H9 (cell line): ENCODE results near the gene LRRK1. TPM values are rescaled to one million over a fixed set of nuclear protein-coding genes. Genes with fewer than 3 reads are reported as not detected.

Source experiments
- DNase-seq: peaks from one replicate; pipeline ENCODE4 v3.0.0-alpha.2; 2017
- H2AFZ ChIP-seq: one replicate; pipeline ENCODE4 v1.6.1; 2013; ENCODE audit warnings: mild to moderate bottlenecking, low read length, control low read depth, moderate library complexity
- H2AK5ac ChIP-seq: 2 replicates; pipeline ENCODE4 v1.6.1; 2013; ENCODE audit warnings: low read length, control low read depth, mixed read lengths; ENCODE audit not compliant: insufficient read length
- H2BK120ac ChIP-seq: one replicate; pipeline ENCODE4 v1.6.1; 2013; ENCODE audit warnings: low read depth, mild to moderate bottlenecking, low read length, control low read depth, inconsistent platforms; ENCODE audit not compliant: poor library complexity, severe bottlenecking
- H2BK12ac ChIP-seq: 2 replicates; pipeline ENCODE4 v1.6.1; 2013; ENCODE audit warnings: low read length, control low read depth, mixed read lengths, low read depth; ENCODE audit not compliant: insufficient read length
- H2BK15ac ChIP-seq: 2 replicates; pipeline ENCODE4 v1.6.1; 2013; ENCODE audit warnings: low read depth, low read length, control low read depth
- H2BK20ac ChIP-seq: one replicate; pipeline ENCODE4 v1.6.1; 2013; ENCODE audit warnings: low read depth, mild to moderate bottlenecking, low read length, control low read depth, inconsistent platforms; ENCODE audit not compliant: poor library complexity, severe bottlenecking
- H2BK5ac ChIP-seq: 2 replicates; pipeline ENCODE4 v1.6.1; 2013; ENCODE audit warnings: low read length, control low read depth, mixed read lengths; ENCODE audit not compliant: insufficient read length
- H3K14ac ChIP-seq: 2 replicates; pipeline ENCODE4 v1.6.1; 2013; ENCODE audit warnings: low read length, control low read depth; ENCODE audit not compliant: insufficient read depth
- H3K18ac ChIP-seq: 2 replicates; pipeline ENCODE4 v1.6.1; 2013; ENCODE audit warnings: low read depth, mild to moderate bottlenecking, mixed read lengths, low read length, control low read depth; ENCODE audit not compliant: insufficient read length
- H3K23ac ChIP-seq: 2 replicates; pipeline ENCODE4 v1.6.1; 2013; ENCODE audit warnings: low read length, control low read depth, mixed read lengths, low read depth; ENCODE audit not compliant: insufficient read length
- H3K23me2 ChIP-seq: 2 replicates; pipeline ENCODE4 v1.6.1; 2013; ENCODE audit warnings: low read depth, mild to moderate bottlenecking, mixed read lengths, low read length, control low read depth; ENCODE audit not compliant: insufficient read length, poor library complexity, severe bottlenecking
- H3K27ac ChIP-seq: 2 replicates; pipeline ENCODE4 v1.5.1; 2013; ENCODE audit warnings: low read length, control low read depth, mixed read lengths, low read depth; ENCODE audit not compliant: insufficient read length
- H3K27me3 ChIP-seq: 2 replicates; pipeline ENCODE4 v1.6.1; 2013; ENCODE audit warnings: low read length, control low read depth, inconsistent platforms; ENCODE audit not compliant: insufficient read depth
- H3K4ac ChIP-seq: 2 replicates; pipeline ENCODE4 v1.6.1; 2013; ENCODE audit warnings: low read depth, mild to moderate bottlenecking, control low read depth, inconsistent platforms, low read length, moderate library complexity
- H3K4me1 ChIP-seq: 2 replicates; pipeline ENCODE4 v1.6.1; 2013; ENCODE audit warnings: low read length, control low read depth, inconsistent platforms; ENCODE audit not compliant: insufficient read depth
- H3K4me2 ChIP-seq: 2 replicates; pipeline ENCODE4 v1.6.1; 2013; ENCODE audit warnings: low read length, control low read depth, mixed read lengths; ENCODE audit not compliant: insufficient read length, insufficient read depth
- H3K56ac ChIP-seq: 2 replicates; pipeline ENCODE4 v1.6.1; 2013; ENCODE audit warnings: low read depth, mild to moderate bottlenecking, mixed read lengths, low read length, control low read depth; ENCODE audit not compliant: insufficient read length
- H3K79me1 ChIP-seq: 2 replicates; pipeline ENCODE4 v1.6.1; 2013; ENCODE audit warnings: low read depth, mild to moderate bottlenecking, moderate library complexity, low read length, control low read depth, inconsistent platforms; ENCODE audit not compliant: insufficient read depth, poor library complexity, severe bottlenecking
- H3K79me2 ChIP-seq: 2 replicates; pipeline ENCODE4 v1.6.1; 2013; ENCODE audit warnings: low read length, control low read depth, inconsistent platforms; ENCODE audit not compliant: insufficient read depth
- H3K9ac ChIP-seq: 2 replicates; pipeline ENCODE4 v1.6.1; 2013; ENCODE audit warnings: low read length, control low read depth, mixed read lengths; ENCODE audit not compliant: insufficient read length; ENCODE audit errors: extremely low read depth
- H3K9me3 ChIP-seq: one replicate; pipeline ENCODE4 v1.6.1; 2013; ENCODE audit warnings: low read depth, low read length, inconsistent platforms; ENCODE audit not compliant: control insufficient read depth
- H3T11ph ChIP-seq: one replicate; pipeline ENCODE4 v1.6.1; 2013; ENCODE audit warnings: mild to moderate bottlenecking, low read length, control low read depth, inconsistent platforms
- H4K20me1 ChIP-seq: one replicate; pipeline ENCODE4 v1.6.1; 2013; ENCODE audit not compliant: control insufficient read depth, insufficient read length, insufficient read depth
- H4K5ac ChIP-seq: 2 replicates; pipeline ENCODE4 v1.6.1; 2013; ENCODE audit warnings: low read depth, mild to moderate bottlenecking, mixed read lengths, low read length, control low read depth; ENCODE audit not compliant: insufficient read length
- H4K8ac ChIP-seq: replicated peaks from 2 replicates; pipeline ENCODE4 v1.6.1; 2013; ENCODE audit warnings: low read length, control low read depth, mixed read lengths, low read depth; ENCODE audit not compliant: insufficient read length
- H4K91ac ChIP-seq: 2 replicates; pipeline ENCODE4 v1.6.1; 2013; ENCODE audit warnings: low read depth, mild to moderate bottlenecking, moderate library complexity, mixed read lengths, low read length, control low read depth; ENCODE audit not compliant: insufficient read length
- H3K27ac Mint-ChIP-seq, 3 experiments: 2 replicates in 2 of 3; 3 replicates in 1 of 3; pipeline ENCODE4 v1.8.0; 2020 to 2021; ENCODE audit warnings: mixed read lengths in 3 of 3, mild to moderate bottlenecking in 1 of 3, moderate library complexity in 1 of 3
- H3K27me3 Mint-ChIP-seq: 2 replicates; pipeline ENCODE4 v1.8.0; 2021; ENCODE audit warnings: low read depth, mild to moderate bottlenecking, moderate library complexity, mixed read lengths
- H3K36me3 Mint-ChIP-seq, 3 experiments: 2 replicates in 2 of 3; 3 replicates in 1 of 3; pipeline ENCODE4 v1.8.0; 2020 to 2021; ENCODE audit warnings: low read depth in 3 of 3, mixed read lengths in 3 of 3; ENCODE audit not compliant: insufficient read depth in 1 of 3
- H3K4me1 Mint-ChIP-seq, 2 experiments: 2 replicates each; pipeline ENCODE4 v1.8.0; 2020; ENCODE audit warnings: mixed read lengths in 2 of 2
- H3K4me3 Mint-ChIP-seq, 2 experiments: 2 replicates in 1 of 2; 3 replicates in 1 of 2; pipeline ENCODE4 v1.8.0; 2020 to 2021; ENCODE audit warnings: mild to moderate bottlenecking in 2 of 2, mixed read lengths in 2 of 2, moderate library complexity in 1 of 2
- H3K9me3 Mint-ChIP-seq, 2 experiments: 2 replicates in 1 of 2; 3 replicates in 1 of 2; pipeline ENCODE4 v1.8.0; 2020; ENCODE audit warnings: mild to moderate bottlenecking in 2 of 2, mixed read lengths in 2 of 2, moderate library complexity in 1 of 2
- WGBS: extraction: QIAGEN DNeasy Blood & Tissue Kit; methylation state at CpG from one replicate; pipeline ENCODE4 v1.1.7; 2013; ENCODE audit warnings: missing lambda C conversion rate, low lambda C conversion rate, mixed read lengths; ENCODE audit not compliant: insufficient read length; ENCODE audit errors: extremely low coverage; 5-methylcytosine and 5-hydroxymethylcytosine counted together
- total RNA-seq: library from RNA; stranded (reverse); gene quantifications from 2 replicates; pipeline ENCODE4 v1.2.1, GENCODE V29; 2021
- TF ChIP-seq, protein P1 (sequence below): fragments of 200-600 bp; sonication (generic); conservative IDR thresholded peaks from 3 replicates; pipeline ENCODE4 v1.8.0; 2021; ENCODE audit warnings: antibody characterized with exemption, mild to moderate bottlenecking

The LRRK1 gene
- total RNA-seq, 1 experiment from 2014 or later = 4.0 TPM

DNA sequence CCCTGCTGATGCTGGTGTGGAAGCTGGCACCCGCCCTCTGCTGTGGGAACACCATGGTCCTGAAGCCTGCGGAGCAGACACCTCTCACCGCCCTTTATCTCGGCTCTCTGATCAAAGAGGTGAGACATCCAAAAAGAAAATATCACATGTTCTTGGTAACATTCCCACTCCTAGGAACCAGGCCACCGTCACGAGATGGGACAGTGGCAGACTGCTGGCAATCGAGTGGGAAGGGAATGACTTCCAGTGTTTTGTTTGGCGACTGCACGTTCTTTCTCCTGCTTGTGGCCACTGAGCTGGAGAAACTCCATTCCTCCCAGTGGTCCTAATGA lies 25.2 kb upstream of the LRRK1 start:
- peaks cover 0 to 12% (median 0%) of the 10 kb centered on the region in 3 experiments; a peak in 2 of 7 replicates for H3K36me3 Mint-ChIP-seq
- Histone ChIP-seq H2BK12ac (no peak overlapping the region), H3K4me2 (no peak overlapping the region), H3K9ac (no peak overlapping the region), H3K79me2 (no peaks in the 10 kb centered on the region), H2AK5ac (no peak overlapping the region), H4K5ac (no peak overlapping the region), H4K8ac (no peak overlapping the region), H3K9me3 (no peaks in the 10 kb centered on the region), H4K91ac (no peak overlapping the region), H3K14ac (no peak overlapping the region), H3K56ac (no peak overlapping the region), H2BK120ac (no peak overlapping the region), H3K23ac (no peak overlapping the region), H3T11ph (no peak overlapping the region), H2BK20ac (no peak overlapping the region), H2BK15ac (no peak overlapping the region), H3K4me1 (no peaks in the 10 kb centered on the region), H3K18ac (no peak overlapping the region), H3K27me3 (no peaks in the 10 kb centered on the region), H2BK5ac (no peak overlapping the region), H3K27ac (no peak overlapping the region), H3K79me1 (no peaks in the 10 kb centered on the region), H3K23me2 (no peaks in the 10 kb centered on the region), H4K20me1 (no peaks in the 10 kb centered on the region), H2AFZ (no peak overlapping the region), H3K4ac (no peak overlapping the region)
- no peaks in the 10 kb centered on the region; the same call in 1 of the 2 replicates for H3K27me3 Mint-ChIP-seq
- TF ChIP-seq, protein P1, sequence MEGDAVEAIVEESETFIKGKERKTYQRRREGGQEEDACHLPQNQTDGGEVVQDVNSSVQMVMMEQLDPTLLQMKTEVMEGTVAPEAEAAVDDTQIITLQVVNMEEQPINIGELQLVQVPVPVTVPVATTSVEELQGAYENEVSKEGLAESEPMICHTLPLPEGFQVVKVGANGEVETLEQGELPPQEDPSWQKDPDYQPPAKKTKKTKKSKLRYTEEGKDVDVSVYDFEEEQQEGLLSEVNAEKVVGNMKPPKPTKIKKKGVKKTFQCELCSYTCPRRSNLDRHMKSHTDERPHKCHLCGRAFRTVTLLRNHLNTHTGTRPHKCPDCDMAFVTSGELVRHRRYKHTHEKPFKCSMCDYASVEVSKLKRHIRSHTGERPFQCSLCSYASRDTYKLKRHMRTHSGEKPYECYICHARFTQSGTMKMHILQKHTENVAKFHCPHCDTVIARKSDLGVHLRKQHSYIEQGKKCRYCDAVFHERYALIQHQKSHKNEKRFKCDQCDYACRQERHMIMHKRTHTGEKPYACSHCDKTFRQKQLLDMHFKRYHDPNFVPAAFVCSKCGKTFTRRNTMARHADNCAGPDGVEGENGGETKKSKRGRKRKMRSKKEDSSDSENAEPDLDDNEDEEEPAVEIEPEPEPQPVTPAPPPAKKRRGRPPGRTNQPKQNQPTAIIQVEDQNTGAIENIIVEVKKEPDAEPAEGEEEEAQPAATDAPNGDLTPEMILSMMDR = no peak
- H3K4me3 Mint-ChIP-seq = no peak overlapping the region; a peak in 1 of 5 replicates
- H3K4me1 Mint-ChIP-seq = peaks cover 7 to 17% of the 10 kb centered on the region in 2 experiments; a peak in 3 of 4 replicates
- no peak for DNase-seq
- H3K27ac Mint-ChIP-seq = no peak overlapping the region
- H3K9me3 Mint-ChIP-seq = no peaks in the 10 kb centered on the region
- WGBS = no CpG with 5 or more reads among the region's 9 CpGs
